GM12874 (cell line): ENCODE data around the gene GAREM1.

Source experiments
- TF ChIP-seq, protein P1 (sequence below): IDR thresholded peaks from 2 replicates; pipeline ENCODE4 v1.5.1; 2011; ENCODE audit warnings: low read depth, mild to moderate bottlenecking, control low read depth, low read length, moderate library complexity; ENCODE audit not compliant: insufficient read depth

The GAREM1 gene

GRCh38 chr18:32257084-32257785 lies 213.4 kb downstream of the GAREM1 start:
- TF ChIP-seq, protein P1, sequence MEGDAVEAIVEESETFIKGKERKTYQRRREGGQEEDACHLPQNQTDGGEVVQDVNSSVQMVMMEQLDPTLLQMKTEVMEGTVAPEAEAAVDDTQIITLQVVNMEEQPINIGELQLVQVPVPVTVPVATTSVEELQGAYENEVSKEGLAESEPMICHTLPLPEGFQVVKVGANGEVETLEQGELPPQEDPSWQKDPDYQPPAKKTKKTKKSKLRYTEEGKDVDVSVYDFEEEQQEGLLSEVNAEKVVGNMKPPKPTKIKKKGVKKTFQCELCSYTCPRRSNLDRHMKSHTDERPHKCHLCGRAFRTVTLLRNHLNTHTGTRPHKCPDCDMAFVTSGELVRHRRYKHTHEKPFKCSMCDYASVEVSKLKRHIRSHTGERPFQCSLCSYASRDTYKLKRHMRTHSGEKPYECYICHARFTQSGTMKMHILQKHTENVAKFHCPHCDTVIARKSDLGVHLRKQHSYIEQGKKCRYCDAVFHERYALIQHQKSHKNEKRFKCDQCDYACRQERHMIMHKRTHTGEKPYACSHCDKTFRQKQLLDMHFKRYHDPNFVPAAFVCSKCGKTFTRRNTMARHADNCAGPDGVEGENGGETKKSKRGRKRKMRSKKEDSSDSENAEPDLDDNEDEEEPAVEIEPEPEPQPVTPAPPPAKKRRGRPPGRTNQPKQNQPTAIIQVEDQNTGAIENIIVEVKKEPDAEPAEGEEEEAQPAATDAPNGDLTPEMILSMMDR, result no peak

GRCh38 chr18:32255570-32255969 lies 215.1 kb downstream of the GAREM1 start:
- TF ChIP-seq, protein P1, result no peak

GRCh38 chr18:32252141-32252860 lies 218.4 kb downstream of the GAREM1 start:
- TF ChIP-seq, protein P1, result no peak

DNA sequence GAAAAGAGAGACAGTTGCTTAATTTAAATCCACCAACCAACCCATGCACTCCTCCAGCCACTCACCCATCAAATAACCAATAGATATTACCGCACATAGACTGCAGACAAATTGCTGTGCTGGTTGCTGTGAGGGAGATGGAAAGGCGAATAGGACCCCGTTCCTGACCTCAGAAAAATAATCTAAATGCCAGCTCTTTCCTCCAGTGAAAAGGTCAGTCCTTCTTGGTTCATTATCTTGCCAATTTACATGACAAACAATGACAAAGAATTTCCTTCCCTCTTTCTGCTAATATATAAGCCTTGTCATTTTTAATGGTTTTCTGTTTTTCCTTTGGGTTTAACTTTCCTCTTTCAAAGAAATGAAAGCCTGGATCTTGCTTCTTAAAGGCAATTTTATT lies 219.2 kb downstream of the GAREM1 start:
- TF ChIP-seq, protein P1, result no peak

- TF ChIP-seq, protein P1, result no peak
These were observed 221.3 kb downstream of the GAREM1 start for GRCh38 chr18:32249147-32249929.

- TF ChIP-seq, protein P1, result no peak
These were observed 225.8 kb downstream of the GAREM1 start for GRCh38 chr18:32244881-32245280.

GRCh38 chr18:32243358-32243757 lies 227.3 kb downstream of the GAREM1 start:
- TF ChIP-seq, protein P1, result no peak
